ENCODE results near the gene EIF3J. TPM values are rescaled to one million over a fixed set of nuclear protein-coding genes. Genes with fewer than 3 reads are reported as not detected.

EIF3J gene
- total RNA-seq, 1 experiment from 2014 or later = 129 TPM

DNA sequence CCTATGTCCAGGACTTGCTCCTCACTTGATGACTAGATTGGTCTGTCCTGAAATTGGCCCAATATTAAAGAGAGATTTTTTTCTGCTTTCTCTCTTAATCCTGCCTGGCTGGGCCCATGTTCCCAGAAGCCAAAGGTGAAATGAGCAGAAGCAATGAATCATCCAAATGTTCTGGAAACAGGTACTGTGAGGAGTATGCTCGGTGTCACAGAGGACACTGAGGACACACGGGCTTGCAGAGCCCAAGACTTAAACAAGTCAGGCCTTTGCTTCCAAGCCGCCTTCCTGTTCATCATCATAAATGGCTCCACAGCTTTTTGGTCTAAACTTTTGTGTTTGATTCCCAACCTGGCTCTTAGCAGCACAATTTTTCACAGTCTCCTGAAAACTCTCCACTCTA lies 31.4 kb downstream of the EIF3J start:
- Histone ChIP-seq H3K14ac (ENCODE audit: insufficient read depth, low read length) (no peak overlapping the region), H2BK20ac (ENCODE audit: low read depth, low read length, poor library complexity, severe bottlenecking) (no peak overlapping the region), H4K5ac (ENCODE audit: insufficient read length, low read depth, low read length) (no peak overlapping the region), H4K8ac (replicated peaks; ENCODE audit: insufficient read length, low read depth, low read length) (no peak overlapping the region), H3K27me3 (ENCODE audit: insufficient read depth, low read length) (no peaks in the 10 kb centered on the region), H3K9ac (ENCODE audit: extremely low read depth, insufficient read length, low read length) (no peak overlapping the region), H4K91ac (ENCODE audit: insufficient read length, low read depth, low read length) (no peak overlapping the region), H2AFZ (ENCODE audit: low read length) (no peak overlapping the region), H2BK15ac (ENCODE audit: low read depth, low read length) (no peak overlapping the region), H3K79me1 (ENCODE audit: insufficient read depth, low read depth, low read length, poor library complexity, severe bottlenecking) (no peaks in the 10 kb centered on the region), H3K23me2 (ENCODE audit: insufficient read length, low read depth, low read length, poor library complexity, severe bottlenecking) (no peaks in the 10 kb centered on the region), H2BK120ac (ENCODE audit: low read depth, low read length, poor library complexity, severe bottlenecking) (no peak overlapping the region), H4K20me1 (ENCODE audit: control insufficient read depth, insufficient read depth, insufficient read length) (no peaks in the 10 kb centered on the region), H3T11ph (ENCODE audit: low read length) (no peak overlapping the region), H2AK5ac (ENCODE audit: insufficient read length, low read length) (no peak overlapping the region), H3K27ac (ENCODE audit: insufficient read length, low read depth, low read length) (no peak overlapping the region), H3K23ac (ENCODE audit: insufficient read length, low read depth, low read length) (no peak overlapping the region), H3K9me3 (ENCODE audit: control insufficient read depth, low read depth, low read length) (peaks cover 23% of the 10 kb centered on the region), H3K79me2 (ENCODE audit: insufficient read depth, low read length) (no peaks in the 10 kb centered on the region), H3K18ac (ENCODE audit: insufficient read length, low read depth, low read length) (no peak overlapping the region), H3K4me1 (ENCODE audit: insufficient read depth, low read length) (no peaks in the 10 kb centered on the region), H3K56ac (ENCODE audit: insufficient read length, low read depth, low read length) (no peak overlapping the region), H2BK12ac (ENCODE audit: insufficient read length, low read depth, low read length) (no peak overlapping the region), H2BK5ac (ENCODE audit: insufficient read length, low read length) (no peak overlapping the region), H3K4ac (ENCODE audit: low read depth, low read length) (no peak overlapping the region), H3K4me2 (ENCODE audit: insufficient read depth, insufficient read length, low read length) (no peak overlapping the region)
- Mint-ChIP-seq H3K27me3 (ENCODE audit: low read depth) (no peaks in the 10 kb centered on the region; the same call in 1 of the 2 replicates), H3K9me3 (peaks cover 18 to 23% of the 10 kb centered on the region in 2 experiments; a peak in 4 of 5 replicates), H3K4me1 (no peaks in the 10 kb centered on the region), H3K4me3 (no peak overlapping the region), H3K27ac (no peak overlapping the region), H3K36me3 (ENCODE audit: insufficient read depth in 1 of 3, low read depth in 3 of 3) (peaks cover 49 to 67% (median 66%) of the 10 kb centered on the region in 3 experiments)
- TF ChIP-seq, protein P1, sequence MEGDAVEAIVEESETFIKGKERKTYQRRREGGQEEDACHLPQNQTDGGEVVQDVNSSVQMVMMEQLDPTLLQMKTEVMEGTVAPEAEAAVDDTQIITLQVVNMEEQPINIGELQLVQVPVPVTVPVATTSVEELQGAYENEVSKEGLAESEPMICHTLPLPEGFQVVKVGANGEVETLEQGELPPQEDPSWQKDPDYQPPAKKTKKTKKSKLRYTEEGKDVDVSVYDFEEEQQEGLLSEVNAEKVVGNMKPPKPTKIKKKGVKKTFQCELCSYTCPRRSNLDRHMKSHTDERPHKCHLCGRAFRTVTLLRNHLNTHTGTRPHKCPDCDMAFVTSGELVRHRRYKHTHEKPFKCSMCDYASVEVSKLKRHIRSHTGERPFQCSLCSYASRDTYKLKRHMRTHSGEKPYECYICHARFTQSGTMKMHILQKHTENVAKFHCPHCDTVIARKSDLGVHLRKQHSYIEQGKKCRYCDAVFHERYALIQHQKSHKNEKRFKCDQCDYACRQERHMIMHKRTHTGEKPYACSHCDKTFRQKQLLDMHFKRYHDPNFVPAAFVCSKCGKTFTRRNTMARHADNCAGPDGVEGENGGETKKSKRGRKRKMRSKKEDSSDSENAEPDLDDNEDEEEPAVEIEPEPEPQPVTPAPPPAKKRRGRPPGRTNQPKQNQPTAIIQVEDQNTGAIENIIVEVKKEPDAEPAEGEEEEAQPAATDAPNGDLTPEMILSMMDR (conservative IDR thresholded peaks at IDR 0.05) = no peak
- DNase-seq = no peak
- no CpG with 5 or more reads among the region's 3 CpGs for WGBS (ENCODE audit: extremely low coverage, insufficient read length, low lambda C conversion rate)
